Body of pancreas (tissue), 4 donors: ENCODE data around the gene SPG11. TPM values are rescaled to one million over a fixed set of nuclear protein-coding genes. Genes with fewer than 3 reads are reported as not detected.

Source experiments
- ATAC-seq: fragments of 150-250 bp; one replicate; pipeline ENCODE4 v1.9.1; 2016
- DNase-seq, 4 donors: peaks; one replicate each; pipeline ENCODE4 v3.0.0-alpha.2; 2019
- H3K27ac ChIP-seq, 4 donors: fragments of 200-600 bp; sonication (generic); 1 replicate in 3 of 4; 2 replicates in 1 of 4; pipeline versions ENCODE4 v1.5.1 to v1.6.1; 2016 to 2019; ENCODE audit warnings: mild to moderate bottlenecking in 1 of 4, mixed read lengths in 1 of 4, moderate library complexity in 1 of 4
- H3K27me3 ChIP-seq, 2 donors: fragments of 200-600 bp; sonication (generic); one replicate each; pipeline ENCODE4 v1.6.0; 2016; ENCODE audit warnings: mild to moderate bottlenecking in 1 of 2
- H3K36me3 ChIP-seq, 2 donors: fragments of 200-600 bp; sonication (generic); replicated peaks in 1 of 2; 2 replicates each; pipeline ENCODE4 v1.5.1; 2016; ENCODE audit warnings: low read depth in 2 of 2; ENCODE audit not compliant: insufficient read depth in 1 of 2
- H3K4me1 ChIP-seq: fragments of 200-600 bp; sonication (generic); one replicate; pipeline ENCODE4 v1.6.0; 2016
- H3K4me3 ChIP-seq, 2 donors: fragments of 200-600 bp; sonication (generic); 1 replicate in 1 of 2; 2 replicates in 1 of 2; pipeline ENCODE4 v1.5.1; 2016 to 2019
- H3K9me3 ChIP-seq, 3 donors: fragments of 200-600 bp; sonication (generic); 1 replicate in 2 of 3; 2 replicates in 1 of 3; pipeline ENCODE4 v1.5.1; 2016
- POLR2A ChIP-seq, 3 donors: fragments of 450-650 bp; IDR thresholded peaks; one replicate each; pipeline ENCODE4 v1.6.1; 2016; ENCODE audit warnings: antibody characterized with exemption in 3 of 3, mild to moderate bottlenecking in 2 of 3
- WGBS, 2 donors: methylation state at CpG; one replicate each; pipeline ENCODE4 v1.1.5; 2017; 5-methylcytosine and 5-hydroxymethylcytosine counted together
- intact Hi-C: fragments of 100-400 bp; cut with DNase I; formaldehyde crosslinking; loops from one replicate; pipeline ENCODE4 v1.15.1; 2023
- total RNA-seq, 2 donors: library from RNA; depleted of rRNA; stranded (reverse); fragments of >200 nt; gene quantifications; one replicate each; pipeline ENCODE4 v1.1.0, GENCODE V29; 2016
- TF ChIP-seq, protein P1 (sequence below), 7 experiments: fragments of 450-650 bp in 4 of 7; fragments of 200-600 bp in 3 of 7; sonication (generic) in 3 of 7; IDR thresholded peaks; one replicate each; pipeline ENCODE4 v1.5.1; 2016 to 2019; ENCODE audit warnings: antibody characterized with exemption in 7 of 7

Gene SPG11
- total RNA-seq, 2 donors from 2014 or later, result 40.5 to 115 TPM

DNA sequence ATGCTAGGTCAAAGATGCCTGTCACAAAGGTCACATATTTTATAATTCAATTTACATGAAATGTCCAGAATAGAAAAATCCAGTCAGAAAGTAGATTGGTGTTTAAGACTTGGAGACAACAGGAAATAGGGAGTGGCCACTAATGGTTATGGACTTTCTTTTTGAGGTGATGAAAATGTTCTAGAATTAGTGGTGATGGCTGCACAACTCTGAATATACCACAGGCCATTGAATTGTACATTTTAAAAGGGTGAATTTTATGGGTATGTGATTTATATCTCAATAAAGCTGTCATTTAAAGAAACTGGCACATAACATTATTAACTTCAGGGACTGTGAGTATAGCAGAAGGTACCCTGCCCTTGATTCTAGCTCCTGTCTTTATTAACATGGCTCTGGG is 15.8 kb downstream of the SPG11 start:
- intact Hi-C loops, result no loop called here
- TF ChIP-seq, protein P1, sequence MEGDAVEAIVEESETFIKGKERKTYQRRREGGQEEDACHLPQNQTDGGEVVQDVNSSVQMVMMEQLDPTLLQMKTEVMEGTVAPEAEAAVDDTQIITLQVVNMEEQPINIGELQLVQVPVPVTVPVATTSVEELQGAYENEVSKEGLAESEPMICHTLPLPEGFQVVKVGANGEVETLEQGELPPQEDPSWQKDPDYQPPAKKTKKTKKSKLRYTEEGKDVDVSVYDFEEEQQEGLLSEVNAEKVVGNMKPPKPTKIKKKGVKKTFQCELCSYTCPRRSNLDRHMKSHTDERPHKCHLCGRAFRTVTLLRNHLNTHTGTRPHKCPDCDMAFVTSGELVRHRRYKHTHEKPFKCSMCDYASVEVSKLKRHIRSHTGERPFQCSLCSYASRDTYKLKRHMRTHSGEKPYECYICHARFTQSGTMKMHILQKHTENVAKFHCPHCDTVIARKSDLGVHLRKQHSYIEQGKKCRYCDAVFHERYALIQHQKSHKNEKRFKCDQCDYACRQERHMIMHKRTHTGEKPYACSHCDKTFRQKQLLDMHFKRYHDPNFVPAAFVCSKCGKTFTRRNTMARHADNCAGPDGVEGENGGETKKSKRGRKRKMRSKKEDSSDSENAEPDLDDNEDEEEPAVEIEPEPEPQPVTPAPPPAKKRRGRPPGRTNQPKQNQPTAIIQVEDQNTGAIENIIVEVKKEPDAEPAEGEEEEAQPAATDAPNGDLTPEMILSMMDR (IDR thresholded peaks at IDR 0.05), result no peak
- TF ChIP-seq POLR2A (IDR thresholded peaks at IDR 0.05), result no peak
- no peak overlapping the region for H3K27ac ChIP-seq
- H3K36me3 ChIP-seq, result peaks cover 0 to 27% of the 10 kb centered on the region in 2 donors
- no peaks in the 10 kb centered on the region for H3K9me3 ChIP-seq
- ATAC-seq (no peak), DNase-seq (no peak)
- no peaks in the 10 kb centered on the region for H3K27me3 ChIP-seq
- H3K4me3 ChIP-seq, result no peak overlapping the region
- H3K4me1 ChIP-seq, result peaks cover 4% of the 10 kb centered on the region

DNA sequence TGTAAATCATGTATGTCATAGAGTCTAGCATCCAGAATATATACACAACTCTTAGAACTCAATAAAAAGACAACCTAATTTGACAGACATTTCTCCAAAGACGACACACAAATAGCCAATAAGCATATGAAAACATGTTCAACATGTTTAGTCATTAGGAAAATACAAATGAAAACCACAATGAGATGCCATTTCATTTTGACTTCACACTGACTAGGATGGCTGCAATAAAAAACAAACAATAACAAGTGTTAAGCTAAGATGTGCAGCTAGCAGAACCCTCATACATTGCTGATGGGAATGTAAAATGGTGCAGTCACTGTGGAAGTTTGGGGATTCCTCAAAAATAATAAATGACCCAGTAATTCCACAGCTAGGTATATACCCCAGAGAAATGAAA is 16.4 kb downstream of the SPG11 start:
- intact Hi-C loops, result no loop called here
- 85 to 100% methylated on average over 1 of the region's 1 CpG for WGBS, 2 donors
- TF ChIP-seq, protein P1 (IDR thresholded peaks at IDR 0.05), result no peak
- no peak for TF ChIP-seq POLR2A (IDR thresholded peaks at IDR 0.05)
- peaks cover 4% of the 10 kb centered on the region for H3K4me1 ChIP-seq
- H3K36me3 ChIP-seq, result peaks cover 0 to 27% of the 10 kb centered on the region in 2 donors
- ATAC-seq (no peak), DNase-seq (no peak)
- H3K27me3 ChIP-seq, result no peaks in the 10 kb centered on the region
- no peaks in the 10 kb centered on the region for H3K9me3 ChIP-seq
- H3K27ac ChIP-seq, result no peak overlapping the region
- H3K4me3 ChIP-seq, result no peak overlapping the region

DNA sequence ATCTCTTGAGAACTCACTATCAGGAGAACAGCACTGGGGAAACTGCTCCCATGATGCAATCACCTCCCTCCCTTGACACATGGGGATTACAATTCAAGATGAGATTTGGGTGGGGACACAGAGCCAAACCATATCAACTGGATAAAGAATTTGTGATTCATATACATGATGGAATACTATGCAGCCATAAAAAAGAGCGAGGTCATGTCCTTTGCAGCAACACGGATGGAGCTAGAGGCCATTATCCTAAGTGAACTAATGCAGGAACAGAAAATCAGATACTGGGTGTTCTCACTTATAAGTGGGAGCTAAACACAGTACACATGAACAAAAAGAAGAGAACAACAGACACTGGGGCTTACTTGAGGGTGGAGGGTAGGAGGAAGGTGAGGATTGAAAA is 17.0 kb downstream of the SPG11 start:
- intact Hi-C loops, result no loop called here
- ATAC-seq (no peak), DNase-seq (no peak)
- H3K4me1 ChIP-seq, result peaks cover 4% of the 10 kb centered on the region
- H3K9me3 ChIP-seq, result no peaks in the 10 kb centered on the region
- WGBS, 2 donors, result 93 to 94% methylated on average over 2 of the region's 2 CpGs
- no peak overlapping the region for H3K27ac ChIP-seq
- H3K36me3 ChIP-seq, result peaks cover 0 to 21% of the 10 kb centered on the region in 2 donors
- H3K27me3 ChIP-seq, result no peaks in the 10 kb centered on the region
- TF ChIP-seq POLR2A (IDR thresholded peaks at IDR 0.05), result no peak
- TF ChIP-seq, protein P1 (IDR thresholded peaks at IDR 0.05), result no peak
- no peak overlapping the region for H3K4me3 ChIP-seq

DNA sequence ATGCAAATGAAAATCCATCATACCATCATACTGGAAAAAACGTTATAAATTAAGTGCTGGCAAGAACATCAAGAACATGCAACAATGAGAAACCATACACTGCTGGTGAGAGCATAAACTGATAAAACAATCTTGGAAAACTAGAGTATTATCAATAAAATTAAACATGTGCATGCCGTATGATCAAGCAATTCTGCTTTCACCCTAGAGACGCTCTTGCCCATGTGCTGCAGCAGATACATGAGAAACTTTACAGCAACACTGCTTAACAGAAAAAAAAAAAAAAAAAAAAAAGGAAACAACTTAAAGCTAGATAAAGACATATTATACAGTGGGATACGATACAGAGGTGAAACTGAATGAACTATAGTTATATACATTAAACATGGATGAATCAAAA is 21.8 kb downstream of the SPG11 start:
- intact Hi-C loops, result no loop called here
- no peak for TF ChIP-seq POLR2A (IDR thresholded peaks at IDR 0.05)
- TF ChIP-seq, protein P1 (IDR thresholded peaks at IDR 0.05), result no peak
- WGBS, 2 donors, result 64 to 76% methylated on average over 4 of the region's 4 CpGs

DNA sequence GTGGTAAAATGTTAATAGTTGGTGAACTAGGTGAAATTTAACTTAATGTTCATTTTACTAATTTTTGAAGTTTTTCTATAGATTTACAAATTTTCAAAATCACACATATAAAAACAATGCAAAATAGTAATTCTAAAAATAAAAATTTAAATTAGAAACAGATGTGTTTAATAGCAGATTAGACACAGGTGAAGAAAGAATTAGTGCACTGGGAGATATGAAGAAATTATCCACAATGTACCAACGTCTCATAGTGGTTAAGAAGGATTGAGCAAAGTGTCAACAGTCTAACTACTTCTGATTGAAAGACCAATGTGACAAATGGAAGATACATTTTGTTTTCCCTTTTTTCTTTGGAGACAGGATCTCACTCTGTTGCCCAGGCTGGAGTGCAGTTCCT is 26.5 kb downstream of the SPG11 start:
- Histone ChIP-seq H3K27ac (no peak overlapping the region), H3K36me3 (peaks cover 4 to 8% of the 10 kb centered on the region in 2 donors), H3K4me1 (no peaks in the 10 kb centered on the region), H3K27me3 (no peaks in the 10 kb centered on the region), H3K9me3 (no peaks in the 10 kb centered on the region), H3K4me3 (no peak overlapping the region)
- intact Hi-C loops, result no loop called here
- DNase-seq (no peak), ATAC-seq (no peak)
- TF ChIP-seq POLR2A (IDR thresholded peaks at IDR 0.05), result no peak
- TF ChIP-seq, protein P1 (IDR thresholded peaks at IDR 0.05), result no peak
- 67 to 89% methylated on average over 1 of the region's 1 CpG for WGBS, 2 donors

More for the DNA sequence above, 21.8 kb downstream of the SPG11 start:
- peaks cover 4% of the 10 kb centered on the region for H3K4me1 ChIP-seq
- no peak overlapping the region for H3K4me3 ChIP-seq
- ATAC-seq (no peak), DNase-seq (no peak)
- H3K36me3 ChIP-seq, result peaks cover 4% of the 10 kb centered on the region in 2 donors
- no peak overlapping the region for H3K27ac ChIP-seq
- H3K27me3 ChIP-seq, result no peaks in the 10 kb centered on the region
- H3K9me3 ChIP-seq, result no peaks in the 10 kb centered on the region
